Neural progenitor cell (in vitro differentiated cells): ENCODE data around the gene UNC5A. TPM values are rescaled to one million over a fixed set of nuclear protein-coding genes. Genes with fewer than 3 reads are reported as not detected.

Experiments
- DNase-seq: peaks from one replicate; pipeline ENCODE4 v3.0.0-alpha.2; 2016; ENCODE audit warnings: low spot score
- H2AFZ ChIP-seq: fragments of 200-600 bp; sonication (generic); replicated peaks from 2 replicates; pipeline ENCODE4 v1.6.1; 2016; ENCODE audit warnings: antibody characterized with exemption
- H3F3A ChIP-seq: fragments of 200-600 bp; sonication (generic); 2 replicates; pipeline ENCODE4 v1.6.1; 2016; ENCODE audit warnings: antibody characterized with exemption, low read depth
- H3K27ac ChIP-seq: fragments of 200-600 bp; sonication (generic); 2 replicates; pipeline ENCODE4 v1.5.1; 2016; ENCODE audit warnings: mild to moderate bottlenecking
- H3K27me3 ChIP-seq: fragments of 200-600 bp; sonication (generic); 2 replicates; pipeline ENCODE4 v1.6.1; 2016; ENCODE audit warnings: mild to moderate bottlenecking, moderate library complexity
- H3K36me3 ChIP-seq: fragments of 200-600 bp; sonication (generic); 2 replicates; pipeline ENCODE4 v1.5.1; 2016
- H3K4me1 ChIP-seq: fragments of 200-600 bp; sonication (generic); 2 replicates; pipeline ENCODE4 v1.6.1; 2016; ENCODE audit warnings: mixed run types
- H3K4me2 ChIP-seq: fragments of 200-600 bp; sonication (generic); 2 replicates; pipeline ENCODE4 v1.6.1; 2016
- H3K4me3 ChIP-seq: fragments of 200-600 bp; sonication (generic); 2 replicates; pipeline ENCODE4 v1.5.1; 2016
- H3K79me2 ChIP-seq: fragments of 200-600 bp; sonication (generic); 2 replicates; pipeline ENCODE4 v1.6.1; 2016; ENCODE audit warnings: low read depth
- H3K9ac ChIP-seq: fragments of 200-600 bp; sonication (generic); 2 replicates; pipeline ENCODE4 v1.6.1; 2016
- H3K9me3 ChIP-seq: fragments of 200-600 bp; sonication (generic); 2 replicates; pipeline ENCODE4 v1.5.1; 2016; ENCODE audit warnings: low read depth
- H4K20me1 ChIP-seq: fragments of 200-600 bp; sonication (generic); 2 replicates; pipeline ENCODE4 v1.6.1; 2016; ENCODE audit warnings: low read depth
- H3K27ac Mint-ChIP-seq: 3 replicates; pipeline ENCODE4 v1.8.0; 2021; ENCODE audit warnings: mixed read lengths
- H3K27me3 Mint-ChIP-seq: 2 replicates; pipeline ENCODE4 v1.8.0; 2022; ENCODE audit warnings: low read depth, mild to moderate bottlenecking, inconsistent platforms, moderate library complexity, mixed read lengths; ENCODE audit not compliant: insufficient read depth
- H3K36me3 Mint-ChIP-seq: 3 replicates; pipeline ENCODE4 v1.8.0; 2021; ENCODE audit warnings: mixed read lengths
- H3K4me1 Mint-ChIP-seq: 3 replicates; pipeline ENCODE4 v1.8.0; 2021; ENCODE audit warnings: mixed read lengths
- H3K4me3 Mint-ChIP-seq: 3 replicates; pipeline ENCODE4 v1.8.0; 2021; ENCODE audit warnings: mild to moderate bottlenecking, moderate library complexity, mixed read lengths
- H3K9me3 Mint-ChIP-seq: 3 replicates; pipeline ENCODE4 v1.8.0; 2020; ENCODE audit warnings: mixed read lengths
- CTCF ChIP-seq: fragments of 200-600 bp; sonication (generic); IDR thresholded peaks from 2 replicates; pipeline ENCODE4 v1.5.1; 2017; ENCODE audit warnings: antibody characterized with exemption, mild to moderate bottlenecking
- EZH2 ChIP-seq: fragments of 200-600 bp; sonication (generic); IDR thresholded peaks from 2 replicates; pipeline ENCODE4 v1.6.1; 2017; ENCODE audit warnings: antibody characterized with exemption, mild to moderate bottlenecking, moderate library complexity
- EZH2phosphoT487 ChIP-seq: fragments of 200-600 bp; sonication (generic); IDR thresholded peaks from 2 replicates; pipeline ENCODE4 v1.6.1; 2017; ENCODE audit warnings: antibody characterized with exemption
- total RNA-seq: library from RNA; depleted of rRNA; stranded (reverse); fragments of >200 nt; gene quantifications from 2 replicates; pipeline ENCODE4 v1.2.3, GENCODE V29; 2015; ENCODE audit warnings: low replicate concordance

The UNC5A gene
- total RNA-seq, 1 donor from 2014 or later, result 1.2 TPM

- peaks cover 16% of the 10 kb centered on the region for H3K4me1 ChIP-seq
- DNase-seq, result no peak
- no peak overlapping the region for H3K4me3 Mint-ChIP-seq
- H3K27me3 Mint-ChIP-seq, result peaks cover 2% of the 10 kb centered on the region
- H4K20me1 ChIP-seq, result no peaks in the 10 kb centered on the region
- peaks cover 21% of the 10 kb centered on the region for H3K4me1 Mint-ChIP-seq
- H3K27me3 ChIP-seq, result no peaks in the 10 kb centered on the region
- no peak for TF ChIP-seq EZH2phosphoT487
- TF ChIP-seq CTCF, result no peak
- no peak for TF ChIP-seq EZH2
- no peak overlapping the region for H3K4me3 ChIP-seq
- H3K36me3 ChIP-seq, result no peaks in the 10 kb centered on the region
- H2AFZ ChIP-seq, result no peak overlapping the region
- H3K9me3 ChIP-seq, result no peaks in the 10 kb centered on the region
- H3K27ac Mint-ChIP-seq, result no peak overlapping the region
- H3K36me3 Mint-ChIP-seq, result no peaks in the 10 kb centered on the region
- H3K79me2 ChIP-seq, result no peaks in the 10 kb centered on the region
- no peak overlapping the region for H3K9ac ChIP-seq
- no peak overlapping the region for H3K27ac ChIP-seq
- no peaks in the 10 kb centered on the region for H3K9me3 Mint-ChIP-seq
- no peaks in the 10 kb centered on the region for H3F3A ChIP-seq
- H3K4me2 ChIP-seq, result no peak overlapping the region
Observed at GRCh38 chr5:176856746-176857145, 46.4 kb downstream of the UNC5A start.

DNA sequence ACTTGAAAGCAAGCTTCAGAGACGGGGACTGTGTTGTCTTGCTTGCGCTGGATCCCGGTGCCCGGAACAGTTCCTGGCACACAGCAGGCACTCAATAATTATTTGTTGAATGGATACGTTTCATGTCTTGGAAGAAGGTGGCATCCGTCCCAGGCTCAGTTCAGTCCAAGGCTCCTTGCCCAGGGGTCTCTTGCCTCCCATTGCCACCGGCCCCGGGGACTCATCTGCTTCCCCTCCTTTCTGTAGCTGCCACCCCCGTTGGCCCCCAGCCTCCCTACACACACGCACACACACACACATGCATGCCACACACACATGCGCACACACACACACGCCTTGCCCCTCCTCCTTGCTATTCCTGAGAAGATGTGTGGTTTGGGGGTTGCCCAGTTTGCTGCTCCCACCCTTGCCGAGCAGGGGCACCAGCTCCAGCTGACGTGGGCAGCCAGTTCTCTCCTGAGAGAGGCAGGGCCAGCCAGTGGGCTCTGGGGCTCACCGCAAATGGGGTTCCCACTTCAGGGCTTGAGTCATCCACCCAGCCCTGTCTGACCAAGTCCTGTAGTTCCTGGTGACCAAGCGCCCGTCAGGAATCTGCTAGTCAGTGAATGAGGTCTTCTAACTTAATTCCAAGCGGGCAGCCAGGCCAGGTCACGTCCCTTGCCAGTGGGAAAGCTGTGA, 47.0 kb downstream of the UNC5A start:
- H3K27me3 ChIP-seq, result no peaks in the 10 kb centered on the region

DNA sequence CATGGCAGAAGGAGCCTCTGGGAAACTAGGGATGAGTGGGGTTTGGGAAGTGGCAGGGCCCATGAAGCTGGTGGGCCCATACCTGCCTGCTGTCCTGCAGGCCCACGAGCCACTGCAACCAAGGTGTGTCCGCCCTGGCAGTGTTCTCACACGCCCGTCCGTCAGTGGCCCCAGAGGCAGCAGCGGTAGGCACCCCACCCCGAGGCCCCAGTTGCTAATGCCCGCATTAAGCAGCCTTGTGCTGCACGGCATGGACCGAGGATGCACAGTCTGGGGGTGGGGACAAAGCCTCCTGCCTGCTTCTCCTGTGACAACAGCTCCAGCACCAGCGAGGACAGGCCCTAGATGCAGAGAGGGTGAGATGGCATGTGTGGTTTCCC, 47.5 kb downstream of the UNC5A start:
- no peak overlapping the region for H3K9ac ChIP-seq
- no peak overlapping the region for H3K4me3 Mint-ChIP-seq
- no peaks in the 10 kb centered on the region for H3K9me3 ChIP-seq
- no peak for DNase-seq
- H3K4me2 ChIP-seq, result no peak overlapping the region
- H3K27ac ChIP-seq, result no peak overlapping the region
- no peaks in the 10 kb centered on the region for H3K27me3 ChIP-seq
- H3K9me3 Mint-ChIP-seq, result no peaks in the 10 kb centered on the region
- no peak overlapping the region for H2AFZ ChIP-seq
- H3K4me1 Mint-ChIP-seq, result peaks cover 22% of the 10 kb centered on the region
- H3K36me3 ChIP-seq, result no peaks in the 10 kb centered on the region
- TF ChIP-seq EZH2 (no peak), EZH2phosphoT487 (no peak), CTCF (no peak)
- H3K4me1 ChIP-seq, result peaks cover 21% of the 10 kb centered on the region
- no peaks in the 10 kb centered on the region for H3K79me2 ChIP-seq
- peaks cover 4% of the 10 kb centered on the region for H3K27me3 Mint-ChIP-seq
- H3K27ac Mint-ChIP-seq, result no peak overlapping the region
- H3K36me3 Mint-ChIP-seq, result no peaks in the 10 kb centered on the region
- H4K20me1 ChIP-seq, result no peaks in the 10 kb centered on the region
- H3K4me3 ChIP-seq, result no peak overlapping the region
- H3F3A ChIP-seq, result peaks cover 3% of the 10 kb centered on the region

More for the DNA sequence above, 47.0 kb downstream of the UNC5A start:
- Mint-ChIP-seq H3K4me3 (peak overlapping the region; percentile 22), H3K27ac (peak overlapping the region; percentile 42), H3K9me3 (no peaks in the 10 kb centered on the region), H3K27me3 (peaks cover 3% of the 10 kb centered on the region), H3K4me1 (peaks cover 21% of the 10 kb centered on the region), H3K36me3 (no peaks in the 10 kb centered on the region)
- Histone ChIP-seq H3K9me3 (no peaks in the 10 kb centered on the region), H2AFZ (no peak overlapping the region), H3K9ac (no peak overlapping the region), H3F3A (no peaks in the 10 kb centered on the region), H3K4me1 (peaks cover 21% of the 10 kb centered on the region), H3K4me2 (no peak overlapping the region), H3K79me2 (no peaks in the 10 kb centered on the region), H3K27ac (no peak overlapping the region), H3K36me3 (no peaks in the 10 kb centered on the region), H4K20me1 (no peaks in the 10 kb centered on the region), H3K4me3 (no peak overlapping the region)
- no peak for DNase-seq
- no peak for TF ChIP-seq CTCF
- no peak for TF ChIP-seq EZH2phosphoT487
- TF ChIP-seq EZH2, result no peak
